Astrocyte (in vitro differentiated cells and primary cell): ENCODE data around the gene TWIST2. TPM values are rescaled to one million over a fixed set of nuclear protein-coding genes. Genes with fewer than 3 reads are reported as not detected.

Experiments
- DNase-seq: peaks from one replicate; pipeline ENCODE4 v3.0.0-alpha.2; 2010; ENCODE audit warnings: low read depth
- FAIRE-seq: peaks from 2 replicates; lab custom pipeline; 2011; peaks lifted over from hg19 to GRCh38; lab: Jason Lieb, UNC
- H2AFZ ChIP-seq: 2 replicates; pipeline ENCODE4 v1.6.0; 2012; ENCODE audit warnings: low read depth, low read length, inconsistent platforms
- H3K27ac ChIP-seq: 2 replicates; pipeline ENCODE4 v1.5.1; 2011; ENCODE audit warnings: low read depth, low read length, inconsistent platforms
- H3K27me3 ChIP-seq: 2 replicates; pipeline ENCODE4 v1.6.0; 2011; ENCODE audit warnings: low read length, inconsistent platforms; ENCODE audit not compliant: insufficient read depth
- H3K36me3 ChIP-seq: 2 replicates; pipeline ENCODE4 v1.5.1; 2011; ENCODE audit warnings: low read length, inconsistent platforms; ENCODE audit not compliant: insufficient read depth
- H3K4me1 ChIP-seq: 2 replicates; pipeline ENCODE4 v1.5.1; 2011; ENCODE audit warnings: low read length, inconsistent platforms; ENCODE audit not compliant: insufficient read depth
- H3K4me2 ChIP-seq: 2 replicates; pipeline ENCODE4 v1.6.0; 2012; ENCODE audit warnings: low read length, inconsistent platforms
- H3K4me3 ChIP-seq: 2 replicates; pipeline ENCODE4 v1.5.1; 2011; ENCODE audit warnings: low read depth, mild to moderate bottlenecking, low read length, inconsistent platforms; ENCODE audit not compliant: insufficient read depth
- H3K79me2 ChIP-seq: 2 replicates; pipeline ENCODE4 v1.6.0; 2012; ENCODE audit warnings: mild to moderate bottlenecking, low read length, inconsistent platforms; ENCODE audit not compliant: insufficient read depth
- H3K9ac ChIP-seq: 2 replicates; pipeline ENCODE4 v1.6.0; 2012; ENCODE audit warnings: mild to moderate bottlenecking, low read length, inconsistent platforms
- H3K9me3 ChIP-seq: 2 replicates; pipeline ENCODE4 v1.5.1; 2012; ENCODE audit warnings: low read depth, mild to moderate bottlenecking, low read length, inconsistent platforms; ENCODE audit not compliant: insufficient read depth
- H4K20me1 ChIP-seq: 2 replicates; pipeline ENCODE4 v1.6.0; 2012; ENCODE audit warnings: low read length, inconsistent platforms; ENCODE audit not compliant: insufficient read depth
- H3K27ac Mint-ChIP-seq: one replicate; pipeline ENCODE4 v1.8.0; 2021; ENCODE audit warnings: mild to moderate bottlenecking, mixed read lengths; ENCODE audit not compliant: unreplicated experiment
- H3K27me3 Mint-ChIP-seq: one replicate; pipeline ENCODE4 v1.8.0; 2021; ENCODE audit warnings: low read depth, mixed read lengths; ENCODE audit not compliant: unreplicated experiment
- H3K36me3 Mint-ChIP-seq: one replicate; pipeline ENCODE4 v1.8.0; 2021; ENCODE audit warnings: low read depth, mixed read lengths; ENCODE audit not compliant: unreplicated experiment
- H3K4me1 Mint-ChIP-seq: one replicate; pipeline ENCODE4 v1.8.0; 2021; ENCODE audit warnings: low read depth, mixed read lengths; ENCODE audit not compliant: unreplicated experiment
- H3K4me3 Mint-ChIP-seq: one replicate; pipeline ENCODE4 v1.8.0; 2021; ENCODE audit warnings: mild to moderate bottlenecking, moderate library complexity, mixed read lengths; ENCODE audit not compliant: unreplicated experiment
- H3K9me3 Mint-ChIP-seq: one replicate; pipeline ENCODE4 v1.8.0; 2021; ENCODE audit warnings: mild to moderate bottlenecking, mixed read lengths; ENCODE audit not compliant: unreplicated experiment
- CTCF ChIP-seq: IDR thresholded peaks from 2 replicates; pipeline ENCODE4 v1.5.1; 2011; ENCODE audit warnings: low read depth, mild to moderate bottlenecking, inconsistent platforms, low read length, moderate library complexity; ENCODE audit not compliant: insufficient read depth
- EZH2 ChIP-seq: IDR thresholded peaks from 2 replicates; pipeline ENCODE4 v1.6.1; 2012; ENCODE audit warnings: mild to moderate bottlenecking, low read length, inconsistent platforms; ENCODE audit not compliant: insufficient read depth
- total RNA-seq: library from RNA; stranded (reverse); gene quantifications from 2 replicates; pipeline ENCODE4 v1.2.1, GENCODE V29; 2021

The TWIST2 gene
- total RNA-seq, 1 donor from 2014 or later = 3.2 TPM

GRCh38 chr2:238904177-238904576 lies 56.3 kb downstream of the TWIST2 start:
- H3K27ac Mint-ChIP-seq = no peak overlapping the region
- H4K20me1 ChIP-seq = peaks cover 38% of the 10 kb centered on the region
- no peaks in the 10 kb centered on the region for H3K27me3 ChIP-seq
- H2AFZ ChIP-seq = no peak overlapping the region
- H3K4me2 ChIP-seq = no peak overlapping the region
- H3K4me1 ChIP-seq = peaks cover 6% of the 10 kb centered on the region
- no peak overlapping the region for H3K4me3 ChIP-seq
- no peaks in the 10 kb centered on the region for H3K36me3 Mint-ChIP-seq
- no peak overlapping the region for H3K4me3 Mint-ChIP-seq
- peaks cover 5% of the 10 kb centered on the region for H3K27me3 Mint-ChIP-seq
- H3K9ac ChIP-seq = no peak overlapping the region
- DNase-seq = no peak
- H3K4me1 Mint-ChIP-seq = peaks cover 9% of the 10 kb centered on the region
- no peak overlapping the region for H3K27ac ChIP-seq
- peaks cover 23% of the 10 kb centered on the region for H3K79me2 ChIP-seq
- FAIRE-seq = no peak
- no peaks in the 10 kb centered on the region for H3K9me3 ChIP-seq
- TF ChIP-seq CTCF (no peak), EZH2 (no peak)
- peaks cover 2% of the 10 kb centered on the region for H3K9me3 Mint-ChIP-seq
- H3K36me3 ChIP-seq = no peaks in the 10 kb centered on the region

DNA sequence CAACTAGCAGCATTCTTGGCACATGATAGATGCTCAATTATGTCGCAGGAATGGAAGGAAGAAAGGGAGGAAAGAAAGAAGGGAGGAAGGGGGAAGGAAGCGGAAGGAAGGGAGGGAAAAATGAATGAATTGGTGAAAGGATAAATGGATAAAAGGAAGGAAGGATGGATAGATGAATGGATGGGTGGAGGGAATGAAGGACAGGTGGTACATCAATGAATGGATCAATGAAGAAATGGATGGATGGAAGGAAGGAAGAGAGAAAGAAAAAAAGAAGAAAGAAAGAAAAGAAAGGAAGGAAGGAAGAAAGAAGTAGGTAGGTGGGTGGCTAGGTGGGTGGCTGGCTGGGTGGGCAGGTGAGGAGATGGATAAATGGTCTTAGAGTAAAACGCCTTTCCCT lies 56.8 kb downstream of the TWIST2 start:
- H3K9ac ChIP-seq = no peak overlapping the region
- no peak for DNase-seq
- no peak for FAIRE-seq
- H3K9me3 ChIP-seq = no peaks in the 10 kb centered on the region
- Mint-ChIP-seq H3K4me3 (no peak overlapping the region), H3K36me3 (no peaks in the 10 kb centered on the region), H3K27me3 (peaks cover 5% of the 10 kb centered on the region), H3K9me3 (peaks cover 2% of the 10 kb centered on the region), H3K4me1 (peaks cover 9% of the 10 kb centered on the region), H3K27ac (no peak overlapping the region)
- peaks cover 23% of the 10 kb centered on the region for H3K79me2 ChIP-seq
- H3K4me1 ChIP-seq = peaks cover 6% of the 10 kb centered on the region
- H3K27me3 ChIP-seq = no peaks in the 10 kb centered on the region
- no peak overlapping the region for H3K4me2 ChIP-seq
- TF ChIP-seq CTCF = no peak
- no peak for TF ChIP-seq EZH2
- H3K4me3 ChIP-seq = no peak overlapping the region
- peaks cover 35% of the 10 kb centered on the region for H4K20me1 ChIP-seq
- H2AFZ ChIP-seq = no peak overlapping the region
- H3K36me3 ChIP-seq = no peaks in the 10 kb centered on the region
- H3K27ac ChIP-seq = no peak overlapping the region

DNA sequence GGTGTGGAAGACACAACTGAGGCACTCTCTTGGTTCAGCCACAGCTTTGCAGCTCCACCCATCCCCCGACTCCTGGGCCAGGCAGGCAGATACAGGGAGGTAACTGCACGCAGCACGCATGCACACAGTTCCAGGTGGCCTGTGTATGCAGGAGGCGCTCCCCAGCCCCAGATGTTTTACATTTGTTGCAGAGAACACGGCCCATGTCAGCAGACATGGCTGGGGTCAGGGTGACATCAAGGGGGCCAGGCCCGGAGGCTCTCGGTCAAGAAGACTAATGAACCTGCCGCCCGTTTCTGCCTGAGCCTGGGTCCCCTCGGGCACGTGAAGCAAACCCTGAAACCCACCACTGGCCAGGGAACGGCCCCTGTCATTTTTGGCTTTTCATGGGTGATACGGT lies 57.3 kb downstream of the TWIST2 start:
- peaks cover 21% of the 10 kb centered on the region for H3K79me2 ChIP-seq
- no peaks in the 10 kb centered on the region for H3K9me3 ChIP-seq

More for the DNA sequence above, 57.3 kb downstream of the TWIST2 start:
- H3K36me3 Mint-ChIP-seq = no peaks in the 10 kb centered on the region
- H3K4me1 Mint-ChIP-seq = peaks cover 6% of the 10 kb centered on the region
- Histone ChIP-seq H4K20me1 (peaks cover 35% of the 10 kb centered on the region), H2AFZ (no peak overlapping the region), H3K9ac (no peak overlapping the region), H3K36me3 (no peaks in the 10 kb centered on the region), H3K4me2 (no peak overlapping the region), H3K4me1 (peaks cover 6% of the 10 kb centered on the region), H3K27ac (no peak overlapping the region), H3K27me3 (no peaks in the 10 kb centered on the region), H3K4me3 (no peak overlapping the region)
- peaks cover 5% of the 10 kb centered on the region for H3K27me3 Mint-ChIP-seq
- FAIRE-seq (no peak), DNase-seq (no peak)
- H3K9me3 Mint-ChIP-seq = peaks cover 2% of the 10 kb centered on the region
- TF ChIP-seq CTCF (no peak), EZH2 (no peak)
- no peak overlapping the region for H3K4me3 Mint-ChIP-seq
- no peak overlapping the region for H3K27ac Mint-ChIP-seq
